Central memory CD8-positive, alpha-beta T cell (primary cell): ENCODE data around the gene KIF16B.

Experiments
- ATAC-seq: fragments of 150-1000 bp; cut with Tn5 transposase; replicated peaks from 2 replicates; pipeline ENCODE4 v1.10.0; 2022; ENCODE audit warnings: mild to moderate bottlenecking, moderate FRiP score, moderate number of reproducible peaks; ENCODE audit not compliant: poor library complexity, severe bottlenecking; ENCODE audit errors: extremely low read depth
- DNase-seq, 2 donors: peaks; one replicate each; pipeline ENCODE4 v3.0.0; 2021; ENCODE audit warnings: low spot score in 2 of 2
- H3K27ac Mint-ChIP-seq: one replicate; pipeline ENCODE4 v1.8.0; 2022; ENCODE audit warnings: low read depth, mild to moderate bottlenecking, moderate library complexity, mixed read lengths
- H3K27me3 Mint-ChIP-seq: one replicate; pipeline ENCODE4 v1.8.0; 2022; ENCODE audit warnings: mixed read lengths
- H3K36me3 Mint-ChIP-seq: one replicate; pipeline ENCODE4 v1.8.0; 2022; ENCODE audit warnings: mild to moderate bottlenecking, moderate library complexity, mixed read lengths; ENCODE audit not compliant: insufficient read depth
- H3K4me1 Mint-ChIP-seq: one replicate; pipeline ENCODE4 v1.8.0; 2022; ENCODE audit warnings: mixed read lengths
- H3K4me3 Mint-ChIP-seq: one replicate; pipeline ENCODE4 v1.8.0; 2022; ENCODE audit warnings: mild to moderate bottlenecking, moderate library complexity, mixed read lengths
- H3K9me3 Mint-ChIP-seq: one replicate; pipeline ENCODE4 v1.8.0; 2022; ENCODE audit warnings: mixed read lengths

KIF16B gene

DNA sequence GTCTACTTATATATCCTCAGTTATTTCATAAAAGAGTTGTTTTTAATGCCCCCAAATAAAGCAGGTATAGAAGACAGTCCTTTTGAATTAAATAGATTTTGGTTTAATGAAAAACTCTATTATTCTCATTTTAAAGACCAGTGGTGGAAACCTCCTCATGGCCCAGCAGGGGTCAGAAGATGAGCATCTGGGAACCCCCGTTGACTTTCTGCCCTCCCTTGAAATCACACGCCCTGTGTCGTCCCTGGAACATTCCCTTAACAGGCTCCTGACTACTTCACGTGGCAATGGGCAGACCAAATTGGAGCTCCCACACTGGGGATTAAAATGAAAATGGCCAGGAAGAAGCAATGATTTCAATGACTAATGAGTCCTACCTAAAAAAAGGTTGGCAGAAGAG is 220.9 kb downstream of the KIF16B start:
- Mint-ChIP-seq H3K4me1 (no peaks in the 10 kb centered on the region), H3K27ac (no peak overlapping the region), H3K4me3 (no peak overlapping the region), H3K36me3 (peaks cover 3% of the 10 kb centered on the region), H3K9me3 (no peaks in the 10 kb centered on the region), H3K27me3 (no peaks in the 10 kb centered on the region)
- DNase-seq (no peak), ATAC-seq (no peak)

DNA sequence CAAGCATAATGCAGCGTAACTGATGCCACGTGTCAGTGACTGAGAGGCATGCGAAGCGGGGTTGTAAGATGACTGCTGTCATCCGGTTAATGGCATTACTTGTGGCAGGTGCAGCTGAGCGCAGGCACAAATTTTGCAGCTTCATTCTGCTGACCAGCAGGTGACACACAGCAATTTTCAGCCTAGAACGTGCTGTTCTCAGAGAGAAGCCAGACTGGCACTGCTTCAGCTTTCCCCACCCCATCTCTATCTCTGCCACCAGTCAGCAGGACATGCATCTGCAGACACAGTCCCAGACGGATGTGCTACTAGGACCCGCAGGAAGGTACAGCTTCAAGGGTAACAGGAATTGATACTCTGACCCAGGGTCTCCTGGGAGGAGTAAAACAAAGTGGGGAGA is 221.8 kb downstream of the KIF16B start:
- Mint-ChIP-seq H3K9me3 (no peaks in the 10 kb centered on the region), H3K4me3 (no peak overlapping the region), H3K27me3 (no peaks in the 10 kb centered on the region), H3K4me1 (no peaks in the 10 kb centered on the region), H3K36me3 (peaks cover 3% of the 10 kb centered on the region), H3K27ac (no peak overlapping the region)
- no peak for ATAC-seq
- no peak for DNase-seq

DNA sequence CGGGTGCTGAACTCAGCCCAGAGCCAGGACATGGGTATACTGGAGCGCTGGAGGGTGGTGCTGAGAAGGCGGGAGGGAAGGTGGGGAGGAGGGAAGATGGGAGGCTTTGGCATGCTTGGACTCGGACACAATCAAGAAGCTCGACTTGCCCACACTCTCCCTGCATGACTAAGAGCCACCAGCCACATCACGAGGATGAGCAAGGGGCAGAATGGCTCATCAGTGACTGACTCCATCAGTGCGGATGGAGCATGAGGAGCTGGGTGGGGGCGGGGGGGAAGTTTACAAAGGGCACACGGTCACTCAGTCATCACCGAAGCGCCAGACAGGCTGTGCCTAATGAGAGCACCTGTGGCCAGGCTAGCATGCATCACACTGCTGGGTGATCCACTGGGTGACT is 222.8 kb downstream of the KIF16B start:
- Mint-ChIP-seq H3K27ac (no peak overlapping the region), H3K4me3 (no peak overlapping the region)
- ATAC-seq, result no peak

DNA sequence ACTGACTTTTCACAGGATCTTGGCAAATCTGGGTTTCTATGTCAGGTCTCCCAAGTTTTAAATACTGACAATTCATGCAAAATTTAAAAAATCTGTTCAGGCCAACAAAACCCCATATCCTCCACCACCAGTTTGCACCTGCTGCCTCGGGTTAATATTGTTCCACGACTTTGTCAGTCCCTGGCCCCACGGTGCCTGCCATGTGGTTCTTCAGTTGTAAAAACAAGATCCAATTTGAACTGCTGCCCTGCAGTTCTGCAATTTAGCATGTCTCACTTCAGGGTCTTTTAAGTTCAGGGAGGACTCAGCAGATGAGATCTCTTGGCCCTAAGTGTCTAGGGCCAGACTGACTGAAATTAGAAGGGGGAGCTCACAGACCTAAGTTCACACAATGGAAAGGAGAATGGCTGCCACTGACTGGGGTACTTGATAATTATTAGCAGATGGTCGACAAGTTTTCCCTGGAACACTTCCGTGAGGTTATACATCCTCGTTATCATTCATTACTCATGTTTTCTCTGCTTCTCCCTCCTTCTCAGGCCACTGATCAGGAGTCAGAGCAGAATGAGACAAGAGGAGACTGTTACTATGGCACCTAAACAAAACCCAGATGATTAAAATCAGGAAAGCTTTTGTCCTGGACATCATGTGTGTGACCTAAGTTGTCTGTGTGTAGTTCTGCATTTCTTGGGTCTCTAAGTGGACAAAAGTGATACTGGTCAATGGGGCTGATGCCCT is 223.6 kb downstream of the KIF16B start:
- H3K9me3 Mint-ChIP-seq, result no peaks in the 10 kb centered on the region
- H3K27me3 Mint-ChIP-seq, result no peaks in the 10 kb centered on the region
- H3K27ac Mint-ChIP-seq, result no peak overlapping the region
- H3K36me3 Mint-ChIP-seq, result peaks cover 8% of the 10 kb centered on the region
- ATAC-seq, result no peak
- H3K4me3 Mint-ChIP-seq, result no peak overlapping the region
- H3K4me1 Mint-ChIP-seq, result no peaks in the 10 kb centered on the region
- DNase-seq, result no peak

More for the DNA sequence above, 222.8 kb downstream of the KIF16B start:
- H3K27me3 Mint-ChIP-seq, result no peaks in the 10 kb centered on the region
- H3K9me3 Mint-ChIP-seq, result no peaks in the 10 kb centered on the region
- DNase-seq, result no peak
- no peaks in the 10 kb centered on the region for H3K4me1 Mint-ChIP-seq
- peaks cover 8% of the 10 kb centered on the region for H3K36me3 Mint-ChIP-seq

DNA sequence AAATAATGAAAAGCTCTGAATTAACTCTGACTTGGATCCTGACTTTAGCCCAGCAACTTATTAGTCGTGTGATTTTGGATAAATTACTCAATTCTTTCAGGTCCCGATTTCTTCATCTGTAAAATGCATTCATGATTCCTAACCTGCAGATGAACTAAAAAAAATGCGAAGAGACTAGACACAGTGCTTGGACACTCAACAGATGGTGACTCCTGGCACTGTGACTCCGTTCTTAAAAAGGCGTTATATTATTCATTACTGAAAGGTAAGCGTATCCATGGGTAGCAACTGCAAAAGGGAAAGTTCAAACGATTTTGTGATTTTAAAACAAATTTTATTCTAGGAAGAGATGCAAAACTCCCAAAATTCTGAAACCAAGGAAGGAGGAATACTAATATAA is 226.3 kb downstream of the KIF16B start:
- H3K9me3 Mint-ChIP-seq, result no peaks in the 10 kb centered on the region
- H3K36me3 Mint-ChIP-seq, result peaks cover 8% of the 10 kb centered on the region
- no peak for DNase-seq
- H3K4me1 Mint-ChIP-seq, result no peaks in the 10 kb centered on the region
- no peak overlapping the region for H3K27ac Mint-ChIP-seq
- no peak for ATAC-seq
- H3K27me3 Mint-ChIP-seq, result no peaks in the 10 kb centered on the region
- no peak overlapping the region for H3K4me3 Mint-ChIP-seq

DNA sequence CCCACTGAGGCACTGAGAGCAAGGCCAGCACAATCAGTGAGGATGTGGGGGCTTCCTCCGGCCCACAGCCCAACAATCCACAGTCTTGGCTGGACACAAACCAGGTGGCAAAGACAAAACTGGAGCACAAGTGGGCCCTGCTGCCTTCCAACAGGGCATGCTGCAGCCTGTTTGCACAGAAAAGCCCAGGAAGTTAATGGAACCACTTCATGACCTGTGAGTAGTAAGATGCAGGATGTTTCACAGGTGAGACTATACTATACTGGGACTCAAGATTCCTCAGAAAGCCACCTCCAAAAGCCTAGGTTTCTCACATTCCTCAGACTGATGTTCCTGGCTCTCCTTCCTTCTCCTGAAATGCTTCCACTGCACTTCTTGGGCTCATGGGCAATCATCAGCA is 235.5 kb downstream of the KIF16B start:
- Mint-ChIP-seq H3K4me1 (no peaks in the 10 kb centered on the region), H3K27ac (no peak overlapping the region), H3K27me3 (no peaks in the 10 kb centered on the region), H3K9me3 (no peaks in the 10 kb centered on the region), H3K36me3 (peaks cover 1% of the 10 kb centered on the region), H3K4me3 (no peak overlapping the region)
- DNase-seq, result no peak
- no peak for ATAC-seq

DNA sequence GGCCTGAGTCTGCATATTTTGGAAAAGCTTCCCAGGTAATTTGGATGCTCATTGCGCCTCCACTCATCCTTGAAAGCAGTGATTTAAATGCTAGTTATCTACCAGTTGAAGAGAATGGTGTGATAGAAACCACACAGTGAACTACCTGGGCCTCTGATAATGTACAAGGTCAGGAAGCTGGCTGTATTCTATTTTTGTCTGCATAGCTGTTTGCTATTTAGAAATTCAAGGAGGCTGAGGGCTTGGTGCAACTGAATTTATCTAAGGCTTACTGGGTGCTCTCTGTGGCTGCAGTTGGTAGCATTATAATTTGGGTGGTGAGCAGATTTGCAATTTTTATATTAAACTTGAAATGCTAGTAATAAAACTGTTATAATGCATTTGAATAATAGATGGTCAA is 245.6 kb downstream of the KIF16B start:
- no peak for ATAC-seq
- H3K4me3 Mint-ChIP-seq, result no peak overlapping the region
- no peak for DNase-seq
- H3K27ac Mint-ChIP-seq, result no peak overlapping the region
- peaks cover 6% of the 10 kb centered on the region for H3K9me3 Mint-ChIP-seq
- no peaks in the 10 kb centered on the region for H3K27me3 Mint-ChIP-seq
- no peaks in the 10 kb centered on the region for H3K4me1 Mint-ChIP-seq
- no peaks in the 10 kb centered on the region for H3K36me3 Mint-ChIP-seq

DNA sequence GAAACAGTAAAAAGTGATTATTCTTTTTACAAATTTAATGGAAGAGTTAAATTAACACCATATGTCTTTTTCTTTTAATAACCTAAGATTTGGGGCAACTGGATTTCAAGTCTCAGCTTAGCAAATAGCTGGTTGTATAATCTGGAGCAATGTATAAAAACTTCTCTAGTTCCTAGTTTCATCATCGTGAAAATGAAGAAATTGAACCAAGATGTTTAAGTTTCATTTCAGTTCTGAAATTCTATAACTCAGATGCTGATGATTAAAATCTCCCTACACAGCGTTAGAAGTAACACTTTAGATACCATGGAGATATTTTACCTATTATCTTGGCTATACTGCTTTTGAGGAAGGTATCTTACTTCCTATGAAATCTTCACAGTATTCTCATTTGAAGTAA is 252.0 kb downstream of the KIF16B start:
- ATAC-seq (no peak), DNase-seq (no peak)
- Mint-ChIP-seq H3K36me3 (no peaks in the 10 kb centered on the region), H3K4me3 (no peak overlapping the region), H3K27ac (no peak overlapping the region), H3K9me3 (peaks cover 11% of the 10 kb centered on the region), H3K27me3 (no peaks in the 10 kb centered on the region), H3K4me1 (no peaks in the 10 kb centered on the region)

DNA sequence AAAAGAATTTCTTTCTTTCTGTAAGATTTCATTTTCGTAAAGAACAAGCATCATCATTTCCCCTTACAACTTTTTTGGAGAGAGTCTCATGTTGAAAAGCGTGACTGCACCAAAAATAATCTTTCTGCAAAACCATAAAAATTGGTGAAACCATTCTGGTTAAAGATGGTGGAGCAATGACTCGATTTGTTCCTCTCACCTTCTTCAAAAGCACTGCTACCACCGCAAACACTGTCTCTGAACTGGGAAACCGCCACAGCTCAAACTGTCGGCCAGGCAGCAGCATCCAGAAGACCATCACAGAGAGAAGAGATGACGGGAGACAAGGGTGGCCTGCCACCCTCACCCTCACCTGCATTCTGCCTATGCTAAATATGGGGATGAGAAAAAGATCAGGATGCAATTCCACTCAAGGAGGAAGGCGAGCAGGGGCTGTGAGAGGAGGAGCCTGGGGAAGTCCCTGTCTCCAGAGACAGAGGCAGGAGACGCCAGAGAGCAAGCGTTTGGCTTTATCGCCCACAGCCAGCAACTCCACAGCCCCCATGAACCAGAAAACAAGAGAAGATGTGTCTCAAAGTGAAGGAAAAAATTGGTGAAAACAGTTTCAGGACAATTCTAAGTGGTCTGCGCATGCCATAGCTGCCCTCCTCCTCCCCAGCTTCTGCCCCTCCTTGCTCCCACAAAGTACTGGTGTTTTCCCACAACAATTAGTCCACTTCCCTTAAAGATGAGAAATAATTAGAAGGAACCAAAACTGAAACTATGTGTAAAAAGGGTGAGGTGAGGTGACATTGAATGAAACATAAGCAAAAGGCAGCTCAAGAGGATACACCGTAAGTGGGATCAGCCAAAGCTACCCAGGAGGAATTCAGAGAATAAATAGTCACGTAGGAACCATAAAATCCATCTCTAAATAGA is 255.5 kb downstream of the KIF16B start:
- no peak for ATAC-seq
- Mint-ChIP-seq H3K27me3 (no peaks in the 10 kb centered on the region), H3K9me3 (peaks cover 5% of the 10 kb centered on the region), H3K4me3 (no peak overlapping the region), H3K4me1 (no peaks in the 10 kb centered on the region), H3K36me3 (no peaks in the 10 kb centered on the region), H3K27ac (no peak overlapping the region)
- no peak for DNase-seq

DNA sequence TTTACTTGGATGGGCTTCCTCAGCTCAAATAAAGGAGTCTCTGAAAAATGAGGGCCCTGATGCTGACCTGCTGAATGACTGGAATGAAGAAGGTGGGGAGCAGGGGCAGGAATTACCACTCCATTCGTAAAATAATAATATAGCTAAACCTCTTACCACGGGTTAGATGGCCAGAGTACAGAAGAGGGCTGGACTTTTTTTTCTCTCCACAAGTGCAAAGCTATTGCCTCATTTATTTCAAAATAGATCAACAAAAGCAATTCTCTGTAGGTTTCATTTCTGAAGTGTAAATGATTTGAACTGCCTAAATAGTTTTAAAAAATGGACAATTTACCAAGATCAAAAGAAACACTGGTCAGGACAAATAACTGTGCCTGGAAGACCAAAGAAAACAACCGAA is 256.7 kb downstream of the KIF16B start:
- H3K4me1 Mint-ChIP-seq, result no peaks in the 10 kb centered on the region
- H3K9me3 Mint-ChIP-seq, result peaks cover 5% of the 10 kb centered on the region

DNA sequence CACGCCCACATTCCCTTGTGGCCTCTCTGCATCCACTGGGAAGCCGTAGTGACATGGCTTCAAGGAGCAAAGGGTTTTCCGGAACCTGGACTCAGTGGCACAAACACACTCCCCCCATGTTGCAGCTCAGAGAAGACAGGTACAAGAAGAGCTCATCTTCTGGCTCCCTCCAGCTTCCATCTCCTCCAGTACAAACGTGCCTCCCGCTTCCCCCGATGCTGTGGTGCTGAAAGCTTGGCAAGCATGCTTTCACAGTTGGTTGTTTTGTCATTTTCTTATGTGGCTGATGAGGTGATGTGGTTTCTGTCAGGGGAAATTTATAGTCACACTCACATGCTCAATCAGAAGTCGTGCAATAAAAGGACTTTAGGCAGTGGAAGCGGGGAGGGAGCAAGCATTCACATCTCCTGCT is 258.5 kb downstream of the KIF16B start:
- peaks cover 2% of the 10 kb centered on the region for H3K36me3 Mint-ChIP-seq
- no peak overlapping the region for H3K27ac Mint-ChIP-seq
- ATAC-seq, result no peak

More for the DNA sequence above, 256.7 kb downstream of the KIF16B start:
- Mint-ChIP-seq H3K36me3 (no peaks in the 10 kb centered on the region), H3K27me3 (no peaks in the 10 kb centered on the region), H3K4me3 (no peak overlapping the region), H3K27ac (no peak overlapping the region)
- ATAC-seq (no peak), DNase-seq (no peak)

DNA sequence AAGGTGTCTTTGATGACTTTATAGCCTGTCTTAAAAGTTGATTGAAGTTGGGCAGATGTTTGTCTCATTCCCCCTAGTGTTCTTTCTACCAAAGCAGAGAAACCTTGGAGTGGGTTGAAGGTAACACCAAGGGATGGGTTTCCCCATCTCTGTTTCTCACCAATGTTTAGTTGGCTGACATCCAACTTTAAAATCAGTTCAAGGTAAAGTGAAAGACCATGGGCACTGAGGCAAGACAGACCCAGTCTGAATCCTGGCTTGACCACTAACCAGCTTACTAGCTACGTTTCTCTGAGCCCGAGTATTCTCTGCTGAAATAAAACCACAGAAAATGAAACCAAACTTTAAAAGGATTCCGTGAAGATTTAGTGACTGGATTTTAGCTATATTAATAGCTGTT is 258.9 kb downstream of the KIF16B start:
- DNase-seq (no peak), ATAC-seq (no peak)
- H3K4me1 Mint-ChIP-seq, result no peaks in the 10 kb centered on the region
- peaks cover 2% of the 10 kb centered on the region for H3K36me3 Mint-ChIP-seq
- H3K4me3 Mint-ChIP-seq, result no peak overlapping the region
- no peaks in the 10 kb centered on the region for H3K27me3 Mint-ChIP-seq
- no peak overlapping the region for H3K27ac Mint-ChIP-seq
- H3K9me3 Mint-ChIP-seq, result peaks cover 5% of the 10 kb centered on the region

More for the DNA sequence above, 258.5 kb downstream of the KIF16B start:
- Mint-ChIP-seq H3K4me3 (no peak overlapping the region), H3K4me1 (no peaks in the 10 kb centered on the region), H3K9me3 (peaks cover 5% of the 10 kb centered on the region), H3K27me3 (no peaks in the 10 kb centered on the region)
- DNase-seq, result no peak

DNA sequence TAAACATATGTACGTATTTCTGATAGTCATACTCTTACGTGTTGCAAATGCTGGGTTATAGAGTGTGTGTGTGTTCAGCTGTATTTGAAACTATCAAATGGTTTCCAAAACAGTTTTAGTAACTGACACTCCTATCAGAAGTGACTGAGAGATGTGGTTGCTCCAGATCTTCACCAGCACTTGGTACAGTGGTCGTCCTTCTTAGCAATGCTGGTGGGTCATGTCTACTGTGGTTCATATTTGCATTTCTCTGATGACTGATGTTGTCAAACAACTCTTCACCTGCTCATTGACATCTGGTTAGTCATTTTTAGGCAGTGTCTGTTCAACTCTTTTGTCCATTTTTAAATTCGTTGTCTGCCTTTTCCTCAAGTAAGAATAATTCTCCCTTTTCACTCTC is 259.3 kb downstream of the KIF16B start:
- Mint-ChIP-seq H3K4me1 (no peaks in the 10 kb centered on the region), H3K36me3 (peaks cover 2% of the 10 kb centered on the region), H3K27ac (no peak overlapping the region), H3K9me3 (peaks cover 5% of the 10 kb centered on the region), H3K27me3 (no peaks in the 10 kb centered on the region), H3K4me3 (no peak overlapping the region)
- ATAC-seq (no peak), DNase-seq (no peak)
